ENCODE data around the gene AFG3L2.
"Not testable (repeated sequence)": the region's sequence is repeated elsewhere in the genome, so short reads cannot be mapped to it uniquely, and the experiment has no call there.

The AFG3L2 gene

GRCh38 chr18:12397254-12397653 is 20.2 kb upstream of the AFG3L2 start:
- no peak for DNase-seq (ENCODE audit: low read depth in 2 of 2)

GRCh38 chr18:12394428-12394827 is 17.4 kb upstream of the AFG3L2 start:
- no peak for DNase-seq (ENCODE audit: low read depth in 2 of 2)

- DNase-seq (ENCODE audit: low read depth in 2 of 2) = no peak
Observed at GRCh38 chr18:12393998-12394397, 17.0 kb upstream of the AFG3L2 start.

- DNase-seq (ENCODE audit: low read depth in 2 of 2) = no peak
Observed at GRCh38 chr18:12393510-12393909, 16.5 kb upstream of the AFG3L2 start.

GRCh38 chr18:12391487-12392165 is 14.6 kb upstream of the AFG3L2 start:
- peak in 1 of 2 donors; percentile 17 for DNase-seq (ENCODE audit: low read depth in 2 of 2)

GRCh38 chr18:12388442-12388841 is 11.4 kb upstream of the AFG3L2 start:
- no peak for DNase-seq (ENCODE audit: low read depth in 2 of 2)

- no peak for DNase-seq (ENCODE audit: low read depth in 2 of 2)
Observed at GRCh38 chr18:12384261-12384660, 7.2 kb upstream of the AFG3L2 start.

GRCh38 chr18:12383759-12384158 is 6.7 kb upstream of the AFG3L2 start:
- DNase-seq (ENCODE audit: low read depth in 2 of 2) = not testable (repeated sequence)

GRCh38 chr18:12382221-12382814 is 5.3 kb upstream of the AFG3L2 start:
- not testable (repeated sequence) for DNase-seq (ENCODE audit: low read depth in 2 of 2)

- not testable (repeated sequence) for DNase-seq (ENCODE audit: low read depth in 2 of 2)
Observed at GRCh38 chr18:12378198-12378558, 1.2 kb upstream of the AFG3L2 start.

- no peak for DNase-seq (ENCODE audit: low read depth in 2 of 2)
Observed at GRCh38 chr18:12377556-12378197, 650 bp upstream of the AFG3L2 start.

- no peak for DNase-seq (ENCODE audit: low read depth in 2 of 2)
Observed at GRCh38 chr18:12376034-12376753, 833 bp downstream of the AFG3L2 start.

GRCh38 chr18:12374401-12374800 is 2.6 kb downstream of the AFG3L2 start:
- DNase-seq (ENCODE audit: low read depth in 2 of 2) = no peak

- DNase-seq (ENCODE audit: low read depth in 2 of 2) = no peak
Observed at GRCh38 chr18:12373771-12374116, 3.3 kb downstream of the AFG3L2 start.

GRCh38 chr18:12373116-12373770 is 3.8 kb downstream of the AFG3L2 start:
- DNase-seq (ENCODE audit: low read depth in 2 of 2) = no peak

GRCh38 chr18:12372406-12372805 is 4.6 kb downstream of the AFG3L2 start:
- no peak for DNase-seq (ENCODE audit: low read depth in 2 of 2)

GRCh38 chr18:12371590-12371989 is 5.4 kb downstream of the AFG3L2 start:
- no peak for DNase-seq (ENCODE audit: low read depth in 2 of 2)

GRCh38 chr18:12369211-12369610 is 7.8 kb downstream of the AFG3L2 start:
- no peak for DNase-seq (ENCODE audit: low read depth in 2 of 2)

GRCh38 chr18:12366784-12367183 is 10.2 kb downstream of the AFG3L2 start:
- DNase-seq (ENCODE audit: low read depth in 2 of 2) = no peak

GRCh38 chr18:12366379-12366778 is 10.6 kb downstream of the AFG3L2 start:
- DNase-seq (ENCODE audit: low read depth in 2 of 2) = no peak

GRCh38 chr18:12362473-12363174 is 14.4 kb downstream of the AFG3L2 start:
- DNase-seq (ENCODE audit: low read depth in 2 of 2) = no peak
